GM12872 (cell line): ENCODE data around the gene TEDC2.

Experiments
- TF ChIP-seq, protein P1 (sequence below): IDR thresholded peaks from 3 replicates; pipeline ENCODE4 v1.5.1; 2011; ENCODE audit warnings: low read depth, mild to moderate bottlenecking, low read length, moderate library complexity; ENCODE audit not compliant: insufficient read depth

The TEDC2 gene

DNA sequence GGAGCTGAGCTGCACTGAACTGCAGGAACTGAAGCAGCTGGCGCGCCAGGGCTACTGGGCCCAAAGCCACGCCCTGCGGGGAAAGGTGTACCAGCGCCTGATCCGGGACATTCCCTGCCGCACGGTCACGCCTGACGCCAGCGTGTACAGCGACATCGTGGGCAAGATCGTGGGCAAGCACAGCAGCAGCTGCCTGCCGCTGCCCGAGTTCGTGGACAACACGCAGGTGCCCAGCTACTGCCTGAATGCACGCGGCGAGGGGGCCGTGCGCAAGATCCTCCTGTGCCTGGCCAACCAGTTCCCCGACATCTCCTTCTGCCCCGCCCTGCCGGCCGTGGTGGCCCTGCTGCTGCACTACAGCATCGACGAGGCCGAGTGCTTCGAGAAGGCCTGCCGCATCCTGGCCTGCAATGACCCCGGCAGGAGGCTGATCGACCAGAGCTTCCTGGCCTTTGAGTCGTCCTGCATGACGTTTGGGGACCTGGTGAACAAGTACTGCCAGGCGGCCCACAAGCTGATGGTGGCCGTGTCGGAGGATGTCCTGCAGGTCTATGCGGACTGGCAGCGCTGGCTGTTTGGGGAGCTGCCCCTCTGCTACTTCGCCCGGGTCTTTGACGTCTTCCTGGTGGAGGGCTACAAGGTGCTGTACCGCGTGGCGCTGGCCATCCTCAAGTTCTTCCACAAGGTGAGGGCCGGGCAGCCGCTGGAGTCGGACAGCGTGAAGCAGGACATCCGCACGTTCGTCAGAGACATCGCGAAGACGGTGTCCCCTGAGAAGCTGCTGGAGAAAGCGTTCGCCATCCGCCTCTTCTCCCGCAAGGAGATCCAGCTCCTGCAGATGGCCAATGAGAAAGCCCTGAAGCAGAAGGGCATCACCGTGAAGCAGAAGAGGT lies 36.6 kb downstream of the TEDC2 start:
- TF ChIP-seq, protein P1, sequence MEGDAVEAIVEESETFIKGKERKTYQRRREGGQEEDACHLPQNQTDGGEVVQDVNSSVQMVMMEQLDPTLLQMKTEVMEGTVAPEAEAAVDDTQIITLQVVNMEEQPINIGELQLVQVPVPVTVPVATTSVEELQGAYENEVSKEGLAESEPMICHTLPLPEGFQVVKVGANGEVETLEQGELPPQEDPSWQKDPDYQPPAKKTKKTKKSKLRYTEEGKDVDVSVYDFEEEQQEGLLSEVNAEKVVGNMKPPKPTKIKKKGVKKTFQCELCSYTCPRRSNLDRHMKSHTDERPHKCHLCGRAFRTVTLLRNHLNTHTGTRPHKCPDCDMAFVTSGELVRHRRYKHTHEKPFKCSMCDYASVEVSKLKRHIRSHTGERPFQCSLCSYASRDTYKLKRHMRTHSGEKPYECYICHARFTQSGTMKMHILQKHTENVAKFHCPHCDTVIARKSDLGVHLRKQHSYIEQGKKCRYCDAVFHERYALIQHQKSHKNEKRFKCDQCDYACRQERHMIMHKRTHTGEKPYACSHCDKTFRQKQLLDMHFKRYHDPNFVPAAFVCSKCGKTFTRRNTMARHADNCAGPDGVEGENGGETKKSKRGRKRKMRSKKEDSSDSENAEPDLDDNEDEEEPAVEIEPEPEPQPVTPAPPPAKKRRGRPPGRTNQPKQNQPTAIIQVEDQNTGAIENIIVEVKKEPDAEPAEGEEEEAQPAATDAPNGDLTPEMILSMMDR = no peak

DNA sequence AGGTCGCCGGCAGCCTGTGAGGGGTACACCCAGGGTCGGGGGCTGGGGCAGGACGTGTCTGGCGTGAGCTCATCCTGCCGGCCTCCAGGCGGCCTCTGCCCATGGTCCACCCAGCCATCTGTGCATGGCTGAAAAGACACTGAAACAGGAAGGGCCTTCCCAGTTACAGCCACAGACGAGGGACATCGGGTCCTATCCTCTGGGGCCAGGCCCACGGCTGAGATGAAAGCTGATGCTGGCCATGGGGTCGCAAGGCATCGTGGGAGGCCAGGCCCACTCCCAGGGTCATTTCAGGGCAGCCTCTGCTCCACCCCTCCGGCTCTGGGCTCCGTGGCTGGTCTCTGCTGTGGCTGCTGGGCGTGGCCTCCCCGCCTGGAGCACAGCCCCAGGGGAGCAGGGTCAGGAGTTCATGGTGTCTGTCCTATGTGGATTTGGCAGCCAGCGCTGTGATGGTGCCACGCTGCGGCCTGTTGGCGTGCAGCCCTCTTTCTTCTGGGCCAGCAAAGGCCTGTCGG lies 37.3 kb downstream of the TEDC2 start:
- TF ChIP-seq, protein P1 = no peak

DNA sequence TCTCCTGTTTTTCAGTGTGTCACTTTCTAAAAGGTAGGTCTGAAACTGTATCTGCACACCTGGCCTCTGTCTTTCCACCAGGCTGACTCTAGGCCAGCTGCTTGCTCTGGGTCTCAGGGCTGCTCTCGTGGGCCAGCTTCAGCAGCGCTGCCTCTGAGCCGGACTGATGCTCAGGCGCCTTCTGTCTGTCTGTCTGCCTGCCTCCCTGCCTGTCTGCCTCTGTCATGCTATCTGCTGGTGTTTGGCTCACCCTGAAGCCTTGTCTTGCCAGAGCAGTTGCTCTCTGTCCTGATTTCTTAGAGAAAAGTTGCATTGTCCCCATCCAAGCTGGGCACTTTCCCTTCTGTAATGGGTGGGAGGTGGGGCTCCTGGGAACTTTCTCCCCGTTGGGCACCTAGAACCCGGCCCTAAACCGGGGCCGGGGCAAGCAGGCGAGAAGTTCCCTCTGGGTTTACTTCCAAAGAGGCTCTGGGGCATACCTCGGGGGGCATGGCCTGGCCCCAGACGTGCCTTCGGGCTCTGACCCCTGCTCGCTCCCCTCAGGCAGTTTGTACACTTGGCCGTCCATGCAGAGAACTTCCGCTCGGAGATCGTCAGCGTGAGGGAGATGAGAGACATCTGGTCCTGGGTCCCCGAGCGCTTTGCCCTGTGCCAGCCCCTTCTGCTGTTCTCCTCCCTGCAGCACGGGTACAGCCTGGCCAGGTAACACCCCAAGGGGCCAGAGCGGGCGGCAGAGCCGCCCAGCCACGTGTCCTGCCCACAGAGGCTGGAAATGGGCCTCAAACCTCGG lies 38.0 kb downstream of the TEDC2 start:
- TF ChIP-seq, protein P1 = no peak

DNA sequence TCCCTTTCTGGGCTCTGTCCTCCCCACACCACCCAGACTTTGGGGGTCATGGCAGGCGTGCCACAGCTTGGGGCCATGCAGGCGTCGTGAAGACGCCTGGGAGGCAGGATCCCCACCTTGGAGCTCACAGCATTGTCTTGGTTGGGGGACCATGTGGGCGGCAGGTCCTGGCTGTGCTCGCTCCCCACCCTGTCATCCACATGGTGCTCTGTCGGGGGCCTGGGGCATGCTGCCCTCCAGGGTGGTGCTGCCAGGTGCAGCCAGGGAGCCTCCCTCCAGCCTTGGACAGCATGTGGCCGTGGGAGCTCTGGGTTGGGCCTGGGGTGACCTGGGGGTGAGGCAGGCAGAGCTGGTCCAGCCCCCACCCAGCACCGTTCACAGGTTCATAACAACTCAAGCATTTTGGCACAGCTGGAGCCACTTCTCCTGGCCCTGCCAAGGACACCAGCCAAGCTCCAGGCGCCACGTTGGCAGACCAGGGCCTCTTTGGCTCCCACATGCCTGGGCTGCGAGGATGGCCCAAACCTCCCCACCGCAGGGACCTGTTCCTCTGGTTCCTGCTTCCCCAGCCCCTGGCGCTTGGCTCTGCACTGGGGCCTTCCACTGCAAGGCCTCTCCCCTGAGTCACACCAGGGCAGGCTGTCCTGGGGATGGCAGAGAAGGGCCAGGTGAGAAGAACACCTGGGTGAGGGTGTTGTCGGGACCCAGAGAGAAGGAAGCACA lies 38.8 kb downstream of the TEDC2 start:
- TF ChIP-seq, protein P1 = no peak

DNA sequence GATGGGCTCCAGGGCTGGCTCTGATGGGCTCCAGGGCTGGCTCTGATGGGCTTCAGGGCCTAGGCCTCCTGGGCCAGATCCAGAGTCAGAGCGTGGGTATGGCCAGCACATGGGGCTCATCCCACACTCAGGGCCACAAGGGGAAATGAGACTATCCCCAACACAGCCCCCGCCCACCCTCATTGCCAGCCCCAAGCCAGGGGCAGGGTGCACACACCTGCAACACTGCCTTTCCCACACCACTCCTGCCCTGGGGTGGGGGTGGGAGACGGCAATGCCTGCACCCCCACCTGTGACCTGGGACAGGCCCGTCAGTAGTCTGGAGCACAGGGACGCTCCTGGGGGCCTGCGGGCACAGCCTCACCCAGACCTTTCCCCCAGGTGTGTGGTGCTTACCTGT lies 39.5 kb downstream of the TEDC2 start:
- TF ChIP-seq, protein P1 = no peak

DNA sequence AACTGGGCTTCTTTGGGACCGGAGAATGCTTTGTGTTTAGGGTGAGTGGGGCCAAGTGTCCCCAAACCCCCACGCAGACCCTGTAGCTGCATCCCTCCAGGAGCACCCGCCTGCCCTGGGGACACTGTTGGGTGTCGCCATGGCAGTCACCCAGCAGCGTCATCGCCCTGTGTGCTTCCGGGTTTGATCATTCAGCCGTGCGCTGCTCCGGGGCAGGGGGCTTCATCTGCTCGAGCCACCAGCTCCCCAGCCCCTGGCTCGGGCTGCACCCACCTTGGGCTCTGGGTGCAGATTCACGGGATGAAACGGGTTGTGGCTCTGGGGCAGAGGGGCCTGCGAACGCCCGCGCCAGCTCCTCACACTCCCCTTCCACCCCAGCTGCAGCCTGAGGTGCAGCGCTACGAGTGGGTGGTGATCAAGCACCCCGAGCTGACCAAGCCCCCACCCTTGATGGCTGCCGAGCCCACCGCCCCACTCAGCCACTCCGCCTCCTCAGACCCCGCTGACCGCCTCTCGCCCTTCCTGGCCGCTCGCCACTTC lies 40.1 kb downstream of the TEDC2 start:
- TF ChIP-seq, protein P1 = no peak
